ENCODE data around the gene PREPL. TPM values are rescaled to one million over a fixed set of nuclear protein-coding genes. Genes with fewer than 3 reads are reported as not detected.

PREPL gene
- total and polyA plus RNA-seq, 2 donors (not counting 3 experiments of a cell fraction or from before 2014, with no cell fraction given): 10.1 to 25.7 TPM

GRCh38 chr2:44389895-44390294, 28.6 kb upstream of the PREPL start:
- BruUV-seq (replicated peaks): no TSS peak
- Histone ChIP-seq H3K27ac (ENCODE audit: insufficient read depth, low read depth, low read length) (no peak overlapping the region), H2AFZ (ENCODE audit: low read depth, low read length) (no peak overlapping the region), H3K4me3 (replicated peaks in 1 of 3; ENCODE audit: insufficient read depth in 1 of 3, low read depth in 1 of 3, low read length in 3 of 3) (no peak overlapping the region), H3K9me1 (replicated peaks; ENCODE audit: control insufficient read depth, extremely low read depth, insufficient read depth, low read length) (no peaks in the 10 kb centered on the region), H3K27me3 (ENCODE audit: control insufficient read depth in 2 of 2, insufficient read depth in 2 of 2, low read length in 2 of 2) (no peaks in the 10 kb centered on the region), H3K4me2 (ENCODE audit: insufficient read depth, low read length) (no peak overlapping the region), H3K79me2 (ENCODE audit: control insufficient read depth, insufficient read depth, low read length) (no peaks in the 10 kb centered on the region), H3K4me1 (ENCODE audit: control insufficient read depth, extremely low read depth, insufficient read depth, low read length) (no peaks in the 10 kb centered on the region), H3K9ac (replicated peaks; ENCODE audit: extremely low read depth, insufficient read depth, low read length) (no peak overlapping the region), H3K36me3 (ENCODE audit: control insufficient read depth in 2 of 2, extremely low read depth in 1 of 2, insufficient read depth in 2 of 2, low read length in 2 of 2) (no peaks in the 10 kb centered on the region), H4K20me1 (replicated peaks; ENCODE audit: control insufficient read depth, extremely low read depth, insufficient read depth, low read length) (no peaks in the 10 kb centered on the region), H3K9me3 (replicated peaks; ENCODE audit: control insufficient read depth, insufficient read depth, low read length) (no peaks in the 10 kb centered on the region)
- FAIRE-seq (no peak), DNase-seq (ENCODE audit: low read depth, low spot score) (peak; percentile 4)
- ChIA-PET CTCF (interaction anchor here (1.2 to 9.5 kb wide), 5 partner anchors 13 to 566 kb away, joined by 4 to 242 read pairs (median 26); partner anchors contain the start of genes CAMKMT and PREPL), POLR2A (no interaction called here)
- peak; percentile 14 to 20 for TF ChIP-seq CTCF (IDR thresholded peaks at IDR 0.05; ENCODE audit: extremely low read depth in 1 of 2, insufficient read depth in 1 of 2, low read depth in 1 of 2, low read length in 2 of 2)
- no peak for TF ChIP-seq JUN (IDR thresholded peaks at IDR 0.05; ENCODE audit: borderline replicate concordance, insufficient read depth, insufficient read length, low read depth)
- TF ChIP-seq GATA2 (IDR thresholded peaks at IDR 0.05; ENCODE audit: insufficient read depth, insufficient read length, low read depth, low read length): no peak
- intact Hi-C loops (cut with micrococcal nuclease): loop anchor here (1.0 to 2.0 kb wide), 3 partner anchors 27 to 345 kb away; no protein-coding TSS in a partner anchor
- dilution Hi-C loops (cut with MboI; ENCODE audit: extremely low pct_ligation_motif_present, low sequenced_read_pairs): no loop called here

- intact Hi-C loops (cut with micrococcal nuclease): no loop called here
- TF ChIP-seq GATA2 (IDR thresholded peaks at IDR 0.05; ENCODE audit: insufficient read depth, insufficient read length, low read depth, low read length) (no peak), MYC (IDR thresholded peaks at IDR 0.05; ENCODE audit: low read depth, low read length) (no peak), CTCF (IDR thresholded peaks at IDR 0.05; ENCODE audit: extremely low read depth in 1 of 2, insufficient read depth in 1 of 2, low read depth in 1 of 2, low read length in 2 of 2) (no peak), JUN (IDR thresholded peaks at IDR 0.05; ENCODE audit: borderline replicate concordance, insufficient read depth, insufficient read length, low read depth) (no peak), MAX (IDR thresholded peaks at IDR 0.05; ENCODE audit: insufficient read depth, insufficient read length) (no peak), POLR2AphosphoS5 (IDR thresholded peaks at IDR 0.05; ENCODE audit: insufficient read depth, low read depth, low read length) (no peak), EZH2 (IDR thresholded peaks at IDR 0.05; ENCODE audit: borderline replicate concordance, low read depth, low read length, severe bottlenecking) (no peak), FOS (IDR thresholded peaks at IDR 0.05; ENCODE audit: borderline replicate concordance, insufficient read depth, low read length) (no peak)
- FAIRE-seq: no peak
These were observed 27.6 kb upstream of the PREPL start for GRCh38 chr2:44388877-44389276.

More at GRCh38 chr2:44388877-44389276, 27.6 kb upstream of the PREPL start:
- H2AFZ ChIP-seq (ENCODE audit: low read depth, low read length): no peak overlapping the region
- H3K9me1 ChIP-seq (replicated peaks; ENCODE audit: control insufficient read depth, extremely low read depth, insufficient read depth, low read length): no peaks in the 10 kb centered on the region
- H3K4me2 ChIP-seq (ENCODE audit: insufficient read depth, low read length): no peak overlapping the region
- ChIA-PET CTCF (interaction anchor here (1.2 to 9.5 kb wide), 6 partner anchors 9 to 567 kb away, joined by 4 to 242 read pairs (median 15); partner anchors contain the start of genes CAMKMT and PREPL), POLR2A (no interaction called here)
- H3K79me2 ChIP-seq (ENCODE audit: control insufficient read depth, insufficient read depth, low read length): no peaks in the 10 kb centered on the region
- no peaks in the 10 kb centered on the region for H3K36me3 ChIP-seq (ENCODE audit: control insufficient read depth in 2 of 2, extremely low read depth in 1 of 2, insufficient read depth in 2 of 2, low read length in 2 of 2)
- no peaks in the 10 kb centered on the region for H3K4me1 ChIP-seq (ENCODE audit: control insufficient read depth, extremely low read depth, insufficient read depth, low read length)
- no peak overlapping the region for H3K27ac ChIP-seq (ENCODE audit: insufficient read depth, low read depth, low read length)
- no peaks in the 10 kb centered on the region for H3K9me3 ChIP-seq (replicated peaks; ENCODE audit: control insufficient read depth, insufficient read depth, low read length)
- no TSS peak for BruUV-seq (replicated peaks)
- no peak overlapping the region for H3K9ac ChIP-seq (replicated peaks; ENCODE audit: extremely low read depth, insufficient read depth, low read length)
- H3K27me3 ChIP-seq (ENCODE audit: control insufficient read depth in 2 of 2, insufficient read depth in 2 of 2, low read length in 2 of 2): no peaks in the 10 kb centered on the region
- dilution Hi-C loops (cut with MboI; ENCODE audit: extremely low pct_ligation_motif_present, low sequenced_read_pairs): no loop called here
- DNase-seq (ENCODE audit: low read depth, low spot score): no peak
- no peak overlapping the region for H3K4me3 ChIP-seq (replicated peaks in 1 of 3; ENCODE audit: insufficient read depth in 1 of 3, low read depth in 1 of 3, low read length in 3 of 3)
- H4K20me1 ChIP-seq (replicated peaks; ENCODE audit: control insufficient read depth, extremely low read depth, insufficient read depth, low read length): no peaks in the 10 kb centered on the region

Measured in endothelial cell of umbilical vein (primary cell).